AG09319 (cell line): ENCODE data around the gene PRADC1.

Experiments used
- DNase-seq: peaks from one replicate; pipeline ENCODE4 v3.0.0-alpha.2; 2010; ENCODE audit warnings: low read depth; ENCODE audit errors: extremely low read depth
- TF ChIP-seq, protein P1 (sequence below): IDR thresholded peaks from 2 replicates; pipeline ENCODE4 v1.5.1; 2011; ENCODE audit warnings: low read depth, mild to moderate bottlenecking, inconsistent platforms, low read length, moderate library complexity

PRADC1 gene

DNA sequence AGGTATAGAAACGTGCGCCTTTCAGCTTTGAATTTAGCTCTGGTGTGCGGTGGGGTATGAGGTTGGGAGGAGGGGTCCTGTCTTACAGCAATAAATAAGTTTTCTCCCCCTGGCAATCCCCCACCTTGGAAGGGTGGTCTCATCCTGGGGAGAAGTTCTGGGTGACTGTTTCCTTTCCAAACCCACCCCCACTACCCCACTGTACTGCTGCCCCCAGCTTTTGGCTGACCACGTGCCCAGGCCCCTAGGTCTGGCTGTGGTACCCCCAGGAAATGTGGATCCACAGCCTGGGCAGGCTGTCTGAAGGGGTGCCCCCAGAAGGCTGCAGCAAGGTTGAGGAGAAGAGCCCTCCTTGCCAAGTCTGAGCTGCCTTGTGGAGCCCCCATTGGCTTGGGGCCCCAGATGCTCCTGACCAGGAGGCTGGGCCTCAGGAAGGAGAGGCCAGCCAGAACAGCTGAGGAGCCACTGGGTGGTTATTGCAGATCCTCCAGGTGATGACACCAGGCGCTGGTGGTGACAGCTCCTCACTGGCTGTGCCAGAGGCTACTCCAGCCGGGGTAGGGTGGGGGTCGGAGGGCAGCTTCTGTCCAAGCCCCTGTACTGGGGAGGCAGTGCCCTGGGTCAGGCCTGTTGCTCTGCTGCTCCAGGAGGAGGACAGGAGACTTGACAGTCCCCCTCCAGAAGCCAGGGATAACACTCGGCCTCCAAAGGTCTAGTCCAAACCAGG lies 25.3 kb upstream of the PRADC1 start:
- TF ChIP-seq, protein P1, sequence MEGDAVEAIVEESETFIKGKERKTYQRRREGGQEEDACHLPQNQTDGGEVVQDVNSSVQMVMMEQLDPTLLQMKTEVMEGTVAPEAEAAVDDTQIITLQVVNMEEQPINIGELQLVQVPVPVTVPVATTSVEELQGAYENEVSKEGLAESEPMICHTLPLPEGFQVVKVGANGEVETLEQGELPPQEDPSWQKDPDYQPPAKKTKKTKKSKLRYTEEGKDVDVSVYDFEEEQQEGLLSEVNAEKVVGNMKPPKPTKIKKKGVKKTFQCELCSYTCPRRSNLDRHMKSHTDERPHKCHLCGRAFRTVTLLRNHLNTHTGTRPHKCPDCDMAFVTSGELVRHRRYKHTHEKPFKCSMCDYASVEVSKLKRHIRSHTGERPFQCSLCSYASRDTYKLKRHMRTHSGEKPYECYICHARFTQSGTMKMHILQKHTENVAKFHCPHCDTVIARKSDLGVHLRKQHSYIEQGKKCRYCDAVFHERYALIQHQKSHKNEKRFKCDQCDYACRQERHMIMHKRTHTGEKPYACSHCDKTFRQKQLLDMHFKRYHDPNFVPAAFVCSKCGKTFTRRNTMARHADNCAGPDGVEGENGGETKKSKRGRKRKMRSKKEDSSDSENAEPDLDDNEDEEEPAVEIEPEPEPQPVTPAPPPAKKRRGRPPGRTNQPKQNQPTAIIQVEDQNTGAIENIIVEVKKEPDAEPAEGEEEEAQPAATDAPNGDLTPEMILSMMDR = no peak
- no peak for DNase-seq

DNA sequence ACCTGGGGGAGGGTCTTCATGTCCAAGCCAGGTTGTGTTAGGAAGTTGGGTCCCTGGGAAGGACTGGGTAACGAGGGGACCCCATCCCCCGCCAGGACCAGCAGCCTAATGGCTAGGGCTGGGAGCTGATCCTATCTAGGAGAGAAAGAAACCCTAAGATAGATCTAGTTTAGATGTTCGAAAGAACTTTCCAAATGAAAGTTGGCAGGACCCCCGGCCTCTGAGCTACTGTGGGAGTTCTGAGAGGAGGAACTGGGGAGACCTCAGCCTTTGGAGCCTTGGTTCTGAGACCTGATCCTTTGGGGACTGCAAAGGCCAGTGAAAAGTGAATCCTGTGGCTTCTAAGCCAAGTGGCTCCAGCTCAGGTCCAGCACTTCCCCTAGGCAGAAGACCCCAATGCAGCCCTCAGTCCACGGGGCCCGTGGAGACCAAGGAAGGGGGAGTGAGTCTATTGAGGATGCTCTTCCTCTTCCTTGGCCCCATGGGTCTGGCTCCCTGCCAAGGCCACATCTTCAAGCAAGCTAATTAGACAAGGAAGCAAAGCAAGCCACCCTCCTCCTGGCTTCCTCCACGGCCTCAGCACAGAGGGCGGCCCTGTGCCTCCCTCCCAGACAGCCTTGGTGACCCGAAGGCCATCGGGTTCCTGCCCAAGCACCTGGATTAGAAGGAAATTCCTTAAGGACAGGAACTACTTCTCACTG lies 24.5 kb upstream of the PRADC1 start:
- TF ChIP-seq, protein P1 = no peak

DNA sequence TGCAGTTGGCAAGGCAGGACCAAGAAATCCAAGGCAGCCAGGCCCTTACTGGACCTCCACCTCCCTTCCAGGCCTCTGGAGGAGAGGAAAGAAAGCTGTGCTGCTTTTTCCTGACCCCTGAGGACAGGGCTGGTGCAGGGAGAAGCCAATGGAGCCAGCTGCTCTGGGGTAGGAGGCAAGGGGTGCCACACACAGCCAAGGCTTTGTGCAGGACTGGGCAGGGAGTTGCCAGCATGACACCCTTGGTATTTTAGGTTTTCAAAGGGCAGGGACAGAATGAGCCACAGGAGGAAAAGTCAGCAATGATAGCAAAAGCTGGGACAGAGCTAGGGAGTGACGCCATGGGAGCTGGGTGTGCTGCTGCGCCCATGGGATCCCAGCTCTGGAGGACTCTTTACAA lies 24.0 kb upstream of the PRADC1 start:
- TF ChIP-seq, protein P1 = no peak
- no peak for DNase-seq

More for the DNA sequence above, 24.5 kb upstream of the PRADC1 start:
- no peak for DNase-seq

DNA sequence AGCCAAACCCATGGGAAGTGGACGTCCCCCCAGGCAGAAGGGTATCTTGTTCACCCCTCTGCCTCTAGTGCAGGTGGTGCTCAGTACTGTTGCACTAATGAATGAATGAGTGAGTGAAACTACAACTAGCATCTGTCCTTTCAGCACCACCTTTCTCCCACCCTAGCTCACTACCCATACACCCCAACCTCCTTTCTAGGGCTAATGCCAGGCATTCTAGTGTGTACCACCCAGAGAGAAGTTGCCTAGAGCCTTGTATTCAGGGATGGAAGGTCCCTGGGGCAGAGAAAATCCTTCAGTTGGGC lies 23.5 kb upstream of the PRADC1 start:
- TF ChIP-seq, protein P1 = no peak
- no peak for DNase-seq

DNA sequence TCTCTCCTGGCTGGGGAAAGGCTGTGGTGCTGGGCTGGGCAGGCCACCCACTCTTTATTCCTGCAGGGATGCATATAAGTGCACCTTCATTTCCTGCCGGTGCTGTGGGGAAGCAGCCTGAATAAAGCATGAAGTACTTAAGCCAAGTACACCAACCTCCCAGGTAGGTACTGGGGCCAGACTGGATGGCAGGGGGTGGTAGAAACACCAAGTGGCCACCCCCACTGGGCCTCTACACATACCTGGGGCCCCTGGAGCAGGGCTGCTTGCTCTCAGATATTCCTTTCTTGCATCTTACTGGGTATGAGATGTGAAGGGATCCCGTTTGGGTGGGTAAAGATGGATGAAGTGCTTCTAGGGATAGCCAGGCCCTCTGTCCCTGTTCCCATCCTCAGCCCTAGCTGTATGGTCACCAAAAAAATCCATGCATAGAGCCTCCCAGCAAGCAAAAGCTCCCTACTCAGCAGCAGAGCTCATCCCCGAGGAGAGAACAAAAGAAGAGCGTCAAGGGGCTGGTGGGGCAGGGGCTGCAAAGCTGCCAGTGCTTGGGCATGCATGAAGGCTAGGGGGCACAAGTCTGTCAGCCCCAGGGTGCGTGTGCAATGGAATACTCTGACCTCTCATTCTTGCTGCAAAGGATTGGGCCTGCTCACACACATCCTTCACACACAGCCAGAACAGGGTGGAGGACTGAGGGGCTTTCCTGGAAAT lies 23.0 kb upstream of the PRADC1 start:
- TF ChIP-seq, protein P1 = no peak
- no peak for DNase-seq

DNA sequence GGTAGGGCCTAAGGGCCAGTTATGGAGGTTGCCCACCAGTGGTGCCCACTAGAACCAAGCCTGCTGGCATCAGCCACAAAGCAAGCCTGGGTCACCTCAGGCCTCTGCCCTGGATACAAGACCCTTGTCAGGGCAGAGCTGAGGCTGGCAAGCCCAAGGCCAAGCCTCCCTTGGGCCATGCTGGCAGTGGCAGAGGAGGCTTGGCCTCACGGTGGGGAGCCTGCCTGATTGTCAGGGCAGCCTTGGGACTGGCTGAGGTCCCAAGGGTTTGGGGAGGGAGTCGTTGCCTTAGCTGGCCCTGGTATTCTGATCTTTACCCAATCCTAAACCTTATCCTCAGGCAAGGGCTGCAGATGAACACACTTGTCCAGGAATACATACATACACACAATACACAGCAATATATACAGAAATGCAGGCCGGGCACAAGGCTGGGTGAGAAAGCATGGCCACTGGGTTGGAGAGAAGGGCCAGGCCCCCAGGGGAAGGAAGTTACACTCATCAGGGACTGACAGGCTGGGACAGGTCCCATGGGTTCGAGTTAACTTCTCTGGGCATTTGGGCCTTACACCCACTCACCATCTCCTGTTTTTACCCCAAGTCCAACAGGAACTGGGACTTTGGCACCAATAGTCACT lies 22.1 kb upstream of the PRADC1 start:
- TF ChIP-seq, protein P1 = no peak
- no peak for DNase-seq
